ENCODE data around the gene BABAM2.

DNA sequence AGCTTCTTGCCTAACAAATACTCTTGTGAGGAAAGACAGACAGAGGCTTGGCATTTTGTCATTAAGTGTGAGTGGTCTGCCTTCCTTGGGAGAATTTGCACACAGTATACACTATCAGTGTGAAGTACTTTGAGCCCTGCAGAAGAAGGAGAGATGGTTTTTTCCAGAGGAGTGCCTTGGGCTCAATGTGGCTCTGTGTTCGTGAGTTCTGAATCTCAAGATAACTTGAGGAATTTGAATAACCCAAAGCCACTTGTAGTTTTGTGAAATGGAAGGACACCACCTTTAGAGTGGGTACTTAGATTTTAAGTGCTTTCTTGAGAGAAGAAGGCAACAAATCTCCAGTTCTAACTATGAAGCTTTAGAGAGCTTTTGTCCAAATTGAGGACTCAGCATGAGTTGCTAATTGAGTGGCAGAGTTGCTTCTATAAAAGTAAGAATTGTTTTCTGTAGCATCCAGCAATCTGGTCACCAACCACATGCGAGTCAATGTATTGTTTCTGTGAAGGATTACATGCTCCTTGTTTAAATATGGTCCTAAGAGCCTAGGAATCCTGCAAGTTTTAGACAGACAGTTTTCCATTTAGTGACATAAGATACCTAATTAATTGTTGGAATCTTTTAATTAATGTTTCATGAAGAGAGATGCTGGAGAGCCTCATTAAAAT is 68.3 kb downstream of the BABAM2 start:
- TF ChIP-seq, protein P1, sequence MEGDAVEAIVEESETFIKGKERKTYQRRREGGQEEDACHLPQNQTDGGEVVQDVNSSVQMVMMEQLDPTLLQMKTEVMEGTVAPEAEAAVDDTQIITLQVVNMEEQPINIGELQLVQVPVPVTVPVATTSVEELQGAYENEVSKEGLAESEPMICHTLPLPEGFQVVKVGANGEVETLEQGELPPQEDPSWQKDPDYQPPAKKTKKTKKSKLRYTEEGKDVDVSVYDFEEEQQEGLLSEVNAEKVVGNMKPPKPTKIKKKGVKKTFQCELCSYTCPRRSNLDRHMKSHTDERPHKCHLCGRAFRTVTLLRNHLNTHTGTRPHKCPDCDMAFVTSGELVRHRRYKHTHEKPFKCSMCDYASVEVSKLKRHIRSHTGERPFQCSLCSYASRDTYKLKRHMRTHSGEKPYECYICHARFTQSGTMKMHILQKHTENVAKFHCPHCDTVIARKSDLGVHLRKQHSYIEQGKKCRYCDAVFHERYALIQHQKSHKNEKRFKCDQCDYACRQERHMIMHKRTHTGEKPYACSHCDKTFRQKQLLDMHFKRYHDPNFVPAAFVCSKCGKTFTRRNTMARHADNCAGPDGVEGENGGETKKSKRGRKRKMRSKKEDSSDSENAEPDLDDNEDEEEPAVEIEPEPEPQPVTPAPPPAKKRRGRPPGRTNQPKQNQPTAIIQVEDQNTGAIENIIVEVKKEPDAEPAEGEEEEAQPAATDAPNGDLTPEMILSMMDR (IDR thresholded peaks at IDR 0.05; ENCODE audit: low read depth, low read length, missing input control) = no peak
- no peak for TF ChIP-seq RAD21 (IDR thresholded peaks at IDR 0.05)
- no peak for TF ChIP-seq HNF4G (IDR thresholded peaks at IDR 0.05)
- TF ChIP-seq, protein P2, sequence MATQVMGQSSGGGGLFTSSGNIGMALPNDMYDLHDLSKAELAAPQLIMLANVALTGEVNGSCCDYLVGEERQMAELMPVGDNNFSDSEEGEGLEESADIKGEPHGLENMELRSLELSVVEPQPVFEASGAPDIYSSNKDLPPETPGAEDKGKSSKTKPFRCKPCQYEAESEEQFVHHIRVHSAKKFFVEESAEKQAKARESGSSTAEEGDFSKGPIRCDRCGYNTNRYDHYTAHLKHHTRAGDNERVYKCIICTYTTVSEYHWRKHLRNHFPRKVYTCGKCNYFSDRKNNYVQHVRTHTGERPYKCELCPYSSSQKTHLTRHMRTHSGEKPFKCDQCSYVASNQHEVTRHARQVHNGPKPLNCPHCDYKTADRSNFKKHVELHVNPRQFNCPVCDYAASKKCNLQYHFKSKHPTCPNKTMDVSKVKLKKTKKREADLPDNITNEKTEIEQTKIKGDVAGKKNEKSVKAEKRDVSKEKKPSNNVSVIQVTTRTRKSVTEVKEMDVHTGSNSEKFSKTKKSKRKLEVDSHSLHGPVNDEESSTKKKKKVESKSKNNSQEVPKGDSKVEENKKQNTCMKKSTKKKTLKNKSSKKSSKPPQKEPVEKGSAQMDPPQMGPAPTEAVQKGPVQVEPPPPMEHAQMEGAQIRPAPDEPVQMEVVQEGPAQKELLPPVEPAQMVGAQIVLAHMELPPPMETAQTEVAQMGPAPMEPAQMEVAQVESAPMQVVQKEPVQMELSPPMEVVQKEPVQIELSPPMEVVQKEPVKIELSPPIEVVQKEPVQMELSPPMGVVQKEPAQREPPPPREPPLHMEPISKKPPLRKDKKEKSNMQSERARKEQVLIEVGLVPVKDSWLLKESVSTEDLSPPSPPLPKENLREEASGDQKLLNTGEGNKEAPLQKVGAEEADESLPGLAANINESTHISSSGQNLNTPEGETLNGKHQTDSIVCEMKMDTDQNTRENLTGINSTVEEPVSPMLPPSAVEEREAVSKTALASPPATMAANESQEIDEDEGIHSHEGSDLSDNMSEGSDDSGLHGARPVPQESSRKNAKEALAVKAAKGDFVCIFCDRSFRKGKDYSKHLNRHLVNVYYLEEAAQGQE (IDR thresholded peaks at IDR 0.05) = no peak
- TF ChIP-seq, protein P3, sequence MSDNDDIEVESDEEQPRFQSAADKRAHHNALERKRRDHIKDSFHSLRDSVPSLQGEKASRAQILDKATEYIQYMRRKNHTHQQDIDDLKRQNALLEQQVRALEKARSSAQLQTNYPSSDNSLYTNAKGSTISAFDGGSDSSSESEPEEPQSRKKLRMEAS (IDR thresholded peaks at IDR 0.05) = no peak
- TF ChIP-seq GABPA (IDR thresholded peaks at IDR 0.05 in 1 of 2, conservative IDR thresholded peaks at IDR 0.05 in 1 of 2) = no peak
- TF ChIP-seq SP1 (IDR thresholded peaks at IDR 0.05) = no peak
- TF ChIP-seq NR2F2 (IDR thresholded peaks at IDR 0.05) = no peak
- TF ChIP-seq YY1 (IDR thresholded peaks at IDR 0.05) = no peak
- TF ChIP-seq, protein P4, sequence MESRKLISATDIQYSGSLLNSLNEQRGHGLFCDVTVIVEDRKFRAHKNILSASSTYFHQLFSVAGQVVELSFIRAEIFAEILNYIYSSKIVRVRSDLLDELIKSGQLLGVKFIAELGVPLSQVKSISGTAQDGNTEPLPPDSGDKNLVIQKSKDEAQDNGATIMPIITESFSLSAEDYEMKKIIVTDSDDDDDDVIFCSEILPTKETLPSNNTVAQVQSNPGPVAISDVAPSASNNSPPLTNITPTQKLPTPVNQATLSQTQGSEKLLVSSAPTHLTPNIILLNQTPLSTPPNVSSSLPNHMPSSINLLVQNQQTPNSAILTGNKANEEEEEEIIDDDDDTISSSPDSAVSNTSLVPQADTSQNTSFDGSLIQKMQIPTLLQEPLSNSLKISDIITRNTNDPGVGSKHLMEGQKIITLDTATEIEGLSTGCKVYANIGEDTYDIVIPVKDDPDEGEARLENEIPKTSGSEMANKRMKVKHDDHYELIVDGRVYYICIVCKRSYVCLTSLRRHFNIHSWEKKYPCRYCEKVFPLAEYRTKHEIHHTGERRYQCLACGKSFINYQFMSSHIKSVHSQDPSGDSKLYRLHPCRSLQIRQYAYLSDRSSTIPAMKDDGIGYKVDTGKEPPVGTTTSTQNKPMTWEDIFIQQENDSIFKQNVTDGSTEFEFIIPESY (IDR thresholded peaks at IDR 0.05) = no peak

All from liver (tissue), 3 donors.